GM18505 (cell line): ENCODE measurements around the gene PACS2.
"Not testable (repeated sequence)": the region's sequence is repeated elsewhere in the genome, so short reads cannot be mapped to it uniquely, and the experiment has no call there.

Experiments
- ATAC-seq: cut with Tn5 transposase; IDR thresholded peaks from one replicate; pipeline ENCODE4 v1.9.1; 2021; ENCODE audit not compliant: unreplicated experiment
- POLR2A ChIP-seq: IDR thresholded peaks from 4 replicates; pipeline ENCODE4 v1.6.1; 2011; ENCODE audit warnings: borderline replicate concordance; ENCODE audit not compliant: insufficient read depth, insufficient read length; ENCODE audit errors: extremely low read depth

Gene PACS2

DNA sequence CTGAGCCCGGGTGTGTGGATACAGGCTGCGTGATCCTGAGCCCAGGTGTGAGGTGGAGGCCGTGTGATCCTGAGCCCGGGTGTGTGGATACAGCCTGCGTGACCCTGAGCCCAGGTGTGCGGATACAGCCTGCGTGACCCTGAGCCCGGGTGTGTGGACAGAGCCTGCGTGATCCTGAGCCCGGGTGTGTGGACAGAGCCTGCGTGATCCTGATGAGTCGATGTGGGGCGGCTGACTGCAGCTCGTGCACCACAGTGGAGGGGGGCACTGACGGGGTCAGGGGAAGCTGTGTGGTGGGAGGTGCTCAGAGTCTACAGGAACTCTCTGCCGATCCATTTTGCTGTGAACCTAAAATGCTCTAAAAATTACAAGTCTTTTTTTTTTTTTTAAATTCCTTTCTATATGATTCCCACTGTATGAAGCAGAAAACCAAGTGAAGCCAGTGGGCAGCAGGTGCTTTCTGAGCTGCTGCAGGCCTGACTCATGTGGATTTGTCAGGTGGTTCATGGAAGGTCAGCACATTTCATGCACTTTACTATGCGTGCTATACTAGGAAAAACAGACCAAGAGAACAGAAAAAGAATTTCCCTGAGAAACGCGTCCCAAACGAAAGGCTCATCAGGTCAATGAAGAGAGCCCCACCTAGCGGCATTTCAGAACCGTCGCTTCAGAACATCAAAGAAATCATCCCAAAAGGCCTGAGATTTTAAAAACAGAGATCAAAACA is 33.0 kb upstream of the PACS2 start:
- no peak for TF ChIP-seq POLR2A
- no peak for ATAC-seq

DNA sequence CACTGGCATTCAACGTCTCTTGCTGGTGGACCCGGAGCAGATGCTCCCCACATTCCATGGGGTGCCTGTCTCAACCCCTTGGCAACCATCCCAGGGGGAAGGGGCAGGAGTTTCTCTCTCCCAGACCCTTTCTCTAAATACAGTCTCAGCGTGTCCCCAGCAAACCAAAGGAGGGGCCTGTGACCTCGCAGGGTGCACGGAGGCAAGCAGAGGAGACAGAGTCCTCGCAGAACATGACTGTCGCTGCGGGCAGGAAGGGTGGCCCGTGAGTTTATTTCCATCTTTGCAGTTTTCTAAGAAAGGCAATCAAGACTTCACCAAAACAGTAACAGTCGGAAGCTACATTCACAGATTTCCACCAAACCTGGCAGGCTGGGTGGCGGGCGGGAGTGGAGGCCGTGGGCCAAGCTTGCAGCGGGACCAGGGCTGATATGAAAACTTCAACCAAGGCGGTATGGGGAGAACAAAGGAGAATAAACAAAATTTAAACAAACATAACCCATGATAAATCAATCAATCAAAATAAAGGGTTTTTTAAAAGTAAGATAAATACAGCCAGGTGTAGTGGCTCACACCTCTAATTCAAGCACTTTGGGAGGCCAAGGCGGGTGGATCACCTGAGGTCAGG is 32.3 kb upstream of the PACS2 start:
- no peak for TF ChIP-seq POLR2A
- ATAC-seq, result no peak

DNA sequence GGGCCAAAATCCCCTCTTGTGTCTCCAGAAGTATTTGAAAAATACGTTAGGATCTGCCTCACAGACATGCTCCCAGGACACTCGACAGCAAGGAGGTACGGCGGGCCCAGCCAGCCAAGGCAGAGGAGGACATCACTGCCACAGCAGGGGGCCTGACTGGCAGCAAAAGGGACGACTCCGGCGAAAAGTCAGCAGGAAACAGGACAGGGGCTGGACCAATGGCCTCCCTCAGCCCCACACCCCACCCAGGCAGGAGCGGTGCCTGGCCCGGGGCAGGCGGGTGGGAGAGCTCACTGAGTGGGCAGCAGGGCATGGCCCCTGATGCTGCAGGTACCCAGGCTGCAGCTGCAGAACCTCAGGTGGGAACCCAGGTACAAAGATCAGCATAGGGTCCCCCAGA is 31.5 kb upstream of the PACS2 start:
- ATAC-seq, result no peak
- TF ChIP-seq POLR2A, result no peak

DNA sequence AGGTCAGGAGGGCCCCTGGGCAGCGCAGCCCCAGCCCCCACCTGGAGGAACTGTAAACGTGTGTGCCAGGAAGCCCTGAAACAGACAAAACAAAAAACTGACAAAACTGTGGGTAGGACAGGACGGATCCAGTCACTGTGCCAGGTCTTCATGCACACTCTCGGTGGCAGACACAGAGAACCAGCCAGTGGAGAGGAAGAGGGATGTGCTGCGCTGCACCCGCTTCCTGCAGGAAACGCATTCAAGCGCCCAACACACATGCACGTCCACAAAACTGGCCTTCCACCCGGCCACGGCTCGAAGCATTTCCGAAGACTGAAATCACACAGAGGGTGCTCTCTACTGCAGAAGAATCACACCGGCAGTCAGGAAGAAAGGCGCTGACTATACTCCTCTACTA is 30.6 kb upstream of the PACS2 start:
- no peak for TF ChIP-seq POLR2A
- ATAC-seq, result no peak

DNA sequence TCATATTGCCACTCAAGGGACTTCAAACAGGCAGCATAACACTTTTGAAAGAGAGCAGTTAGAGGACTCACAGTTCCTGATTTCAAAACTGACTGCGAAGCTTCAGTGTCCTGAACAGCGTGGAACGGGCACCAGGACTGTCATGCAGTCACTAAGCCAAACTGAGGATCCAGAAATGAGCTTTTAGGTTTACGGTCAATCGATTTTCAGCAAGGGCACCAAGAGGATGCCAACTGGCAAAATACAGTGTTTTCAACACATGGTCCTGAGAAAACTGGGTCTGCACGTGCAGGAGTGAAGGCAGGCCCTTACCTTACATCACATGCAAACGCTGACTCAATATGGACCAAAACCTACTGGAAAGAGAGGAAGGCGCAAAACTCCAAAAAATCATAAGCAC is 29.4 kb upstream of the PACS2 start:
- no peak for ATAC-seq
- TF ChIP-seq POLR2A, result no peak

DNA sequence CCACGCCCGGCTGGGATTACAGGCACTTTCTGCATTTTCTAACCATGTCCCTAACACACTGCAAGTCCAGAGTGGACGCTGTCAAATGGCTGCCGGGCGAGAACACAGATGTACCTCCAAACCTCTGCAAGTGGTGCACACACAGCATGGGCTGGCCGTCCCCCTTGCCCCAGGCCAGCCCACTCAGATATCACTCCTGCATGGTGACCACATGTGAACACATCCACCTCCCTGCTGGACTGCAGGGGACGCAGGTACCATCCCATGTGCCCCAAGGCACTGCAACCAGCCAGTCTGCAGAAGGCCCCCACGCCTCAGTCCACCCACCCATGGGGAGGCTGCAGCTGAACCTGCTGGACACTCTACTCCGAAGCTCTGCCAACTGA is 27.8 kb upstream of the PACS2 start:
- ATAC-seq, result no peak
- no peak for TF ChIP-seq POLR2A

DNA sequence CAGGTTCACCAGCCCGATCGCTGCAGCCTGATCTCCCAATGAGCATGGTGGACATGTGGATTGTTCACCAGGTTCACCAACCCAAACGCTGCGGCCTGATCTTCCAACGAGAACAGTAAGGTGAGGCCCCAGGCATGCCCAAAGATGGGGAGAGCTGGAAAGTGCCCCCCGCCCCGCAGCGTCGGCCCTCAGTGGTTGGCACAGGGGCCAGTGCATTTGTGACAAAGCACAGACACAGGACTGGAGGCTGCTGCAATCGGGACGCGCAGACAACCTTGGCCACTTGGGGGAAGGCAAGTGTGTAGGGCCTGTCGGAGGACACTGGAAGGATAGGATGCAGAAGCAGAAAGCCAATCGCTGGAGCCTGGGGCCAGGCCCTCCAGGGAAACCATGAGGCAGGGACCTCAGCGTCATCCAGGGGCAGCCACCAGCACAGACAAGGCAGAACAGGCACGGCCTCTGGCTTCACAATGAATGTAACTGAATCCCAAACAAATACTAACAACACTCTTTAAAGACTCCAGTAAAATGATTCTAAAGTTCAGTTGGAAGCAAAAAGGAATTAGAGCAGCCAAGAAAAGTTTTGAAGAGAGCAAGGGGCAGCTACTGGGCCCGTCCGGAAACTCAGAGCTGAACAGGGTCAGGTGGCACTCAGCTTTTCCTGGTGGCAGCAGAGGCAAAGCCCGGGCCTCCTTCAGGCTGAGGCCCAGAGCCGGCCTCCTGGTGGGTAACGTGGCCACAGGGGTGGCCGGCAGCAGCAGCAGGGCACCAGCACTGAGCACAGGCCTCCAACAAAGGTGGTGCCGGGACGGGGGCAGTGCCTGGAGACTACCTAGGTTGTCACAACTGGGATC is 27.1 kb upstream of the PACS2 start:
- no peak for ATAC-seq
- no peak for TF ChIP-seq POLR2A

DNA sequence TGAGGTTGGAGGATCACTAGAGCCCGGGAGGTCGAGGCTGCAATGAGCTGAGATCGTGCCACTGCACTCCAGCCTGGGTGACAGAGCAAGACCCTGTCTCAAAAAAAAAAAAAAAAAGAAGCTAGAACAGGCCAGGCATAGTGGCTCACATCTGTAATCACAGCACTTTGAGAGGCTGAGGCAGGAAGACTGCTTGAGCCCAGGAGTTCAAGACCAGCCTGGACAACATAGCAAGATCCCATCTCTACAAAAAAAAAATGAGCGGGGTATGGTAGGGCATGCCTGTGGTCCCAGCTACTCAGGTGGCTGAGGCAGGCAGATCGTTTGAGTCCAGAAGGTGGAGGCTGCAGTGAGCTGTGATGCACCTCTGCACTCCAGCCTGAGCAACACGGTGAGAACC is 25.6 kb upstream of the PACS2 start:
- not testable (repeated sequence) for ATAC-seq

DNA sequence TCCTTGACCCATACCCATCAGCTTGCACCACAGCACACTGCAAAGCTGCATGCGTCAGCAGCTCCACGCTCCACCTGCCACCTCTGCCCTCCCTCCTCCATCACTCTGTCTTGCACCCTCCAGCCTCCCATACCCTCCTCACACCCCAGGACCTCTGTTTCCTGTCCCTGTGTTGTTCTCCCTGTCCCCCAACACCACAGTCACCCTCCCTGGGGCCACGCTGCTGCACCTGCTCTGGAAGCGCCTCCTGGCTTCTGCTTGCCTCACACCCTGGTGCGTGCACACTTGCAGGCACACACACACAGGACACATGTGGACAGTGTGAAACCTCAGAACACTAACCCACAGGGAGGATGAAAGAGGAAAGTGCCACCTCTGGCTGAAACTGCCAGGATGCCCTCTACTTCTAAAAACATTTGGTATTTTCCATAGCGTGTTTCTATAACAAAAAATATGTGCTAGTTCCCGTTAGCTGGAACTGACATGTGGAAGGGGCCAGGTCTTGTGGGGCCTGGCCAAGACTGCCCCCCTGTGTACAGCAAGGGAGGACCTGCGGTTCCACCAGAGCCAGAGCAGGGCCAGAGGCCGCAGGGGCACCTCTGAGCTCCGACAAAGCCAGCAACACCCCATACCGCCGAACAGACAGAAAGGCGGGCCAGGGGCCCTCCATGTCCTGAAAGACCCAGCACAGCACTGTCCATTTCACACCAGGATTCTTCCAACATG is 23.8 kb upstream of the PACS2 start:
- ATAC-seq, result no peak
- TF ChIP-seq POLR2A, result no peak

DNA sequence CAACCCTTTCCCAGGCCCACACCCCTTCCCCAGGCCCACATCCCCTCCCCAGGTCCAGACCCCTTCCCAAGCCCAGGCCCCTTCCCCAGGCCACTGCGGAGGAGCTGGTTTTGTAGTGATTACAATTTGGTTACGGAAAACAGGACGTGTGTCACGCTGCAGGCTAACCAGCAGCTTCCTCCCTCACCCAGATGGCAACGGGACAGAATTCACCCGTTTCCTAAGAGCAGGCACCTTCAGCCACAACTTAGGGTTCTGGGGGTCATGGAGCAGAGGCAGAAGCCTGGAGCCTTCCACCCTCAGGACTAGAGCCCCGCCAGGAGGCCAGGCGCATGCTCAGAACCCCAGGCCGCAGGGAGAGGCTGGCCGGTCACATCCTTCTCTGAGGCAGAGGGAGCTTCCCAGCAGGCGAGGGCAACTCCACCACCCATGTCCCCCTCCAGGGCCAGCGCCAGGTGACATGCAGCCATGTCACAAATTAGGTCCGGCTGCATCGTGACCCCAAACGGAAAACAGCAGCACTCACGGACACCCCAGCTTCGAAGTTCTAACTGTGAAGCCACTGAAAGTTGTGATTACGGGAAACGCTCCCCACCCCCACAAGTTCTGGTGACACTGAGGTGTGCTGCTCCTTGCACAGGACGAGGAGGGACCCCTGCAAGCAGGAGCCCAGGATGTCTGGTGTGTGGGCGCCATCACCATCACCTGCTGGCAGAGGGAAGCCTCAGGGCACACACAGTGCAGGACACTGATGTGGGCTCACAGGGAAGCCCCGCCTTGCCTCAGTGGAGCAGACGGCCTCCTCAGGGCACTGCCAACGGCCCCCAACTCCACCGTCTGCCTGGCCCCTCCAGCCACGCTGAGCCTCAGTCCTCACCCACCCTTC is 21.5 kb upstream of the PACS2 start:
- ATAC-seq, result no peak
- TF ChIP-seq POLR2A, result no peak

DNA sequence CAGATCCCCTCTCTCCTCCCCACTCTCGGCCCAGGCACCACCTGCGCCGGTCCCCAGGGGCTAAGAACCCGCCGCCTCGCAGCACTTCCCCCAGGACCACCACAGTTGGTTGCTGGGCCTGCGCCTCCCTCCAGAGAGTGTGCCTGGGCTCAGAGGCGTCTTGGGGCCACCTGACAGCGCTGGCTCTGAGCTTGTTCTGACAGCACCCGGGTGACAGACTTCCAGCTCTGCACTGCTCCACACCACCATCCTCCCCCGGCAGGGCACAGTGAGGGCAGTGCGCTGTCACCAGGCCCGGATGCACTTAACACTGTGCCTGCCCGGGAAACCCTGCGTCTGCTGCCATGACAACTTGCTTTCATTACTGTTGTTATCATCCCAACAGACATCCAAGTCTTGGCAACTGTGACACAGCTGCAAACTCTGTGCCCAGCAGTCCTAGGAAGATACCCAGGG is 20.4 kb upstream of the PACS2 start:
- TF ChIP-seq POLR2A, result no peak
- ATAC-seq, result no peak

DNA sequence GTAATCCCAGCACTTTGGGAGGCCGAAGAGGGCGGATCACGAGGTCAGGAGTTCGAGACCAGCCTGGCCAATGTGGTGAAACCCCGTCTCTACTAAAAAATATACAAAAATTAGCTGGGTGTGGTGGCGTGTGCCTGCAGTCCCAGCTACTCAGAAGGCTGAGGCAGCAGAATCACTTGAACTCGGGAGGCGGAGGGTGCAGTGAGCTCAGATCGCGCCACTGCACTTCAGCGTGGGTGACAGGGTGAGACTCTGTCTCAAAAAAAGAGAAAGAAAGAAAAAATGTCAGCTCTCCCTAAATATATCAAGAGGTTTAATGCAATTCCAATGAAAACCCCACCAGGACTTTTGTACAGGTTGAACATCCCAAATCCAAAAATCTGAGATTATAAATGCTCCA is 17.2 kb upstream of the PACS2 start:
- not testable (repeated sequence) for ATAC-seq
